ENCODE results near the gene SLC39A7. TPM values are rescaled to one million over a fixed set of nuclear protein-coding genes. Genes with fewer than 3 reads are reported as not detected.

Gene SLC39A7
- total and polyA plus RNA-seq, 8 donors = 41.6 to 111 (median 64.5) TPM

- Histone ChIP-seq H3K4me1 (peaks cover 0 to 5% (median 5%) of the 10 kb centered on the region in 3 donors), H3K27ac (no peak overlapping the region), H3K27me3 (no peaks in the 10 kb centered on the region), H3K9me3 (no peaks in the 10 kb centered on the region), H3K4me3 (peak overlapping the region; percentile 23 to 55 (median 26)), H3K36me3 (peaks cover 0 to 10% (median 0%) of the 10 kb centered on the region in 3 donors)
- ATAC-seq = peak; percentile 30 to 64 (median 42)
- peak in 5 of 6 donors; percentile 26 to 80 (median 48) for DNase-seq
- 0 to 1% methylated on average over 40 to 43 of the region's 43 CpGs for WGBS, 2 donors
- no peak for FAIRE-seq
- intact Hi-C loops (cut with DNase I) = no loop called here
- no peak for TF ChIP-seq CTCF (IDR thresholded peaks at IDR 0.05)
Measured at GRCh38 chr6:33213166-33213988, 12.7 kb downstream of the SLC39A7 start.

DNA sequence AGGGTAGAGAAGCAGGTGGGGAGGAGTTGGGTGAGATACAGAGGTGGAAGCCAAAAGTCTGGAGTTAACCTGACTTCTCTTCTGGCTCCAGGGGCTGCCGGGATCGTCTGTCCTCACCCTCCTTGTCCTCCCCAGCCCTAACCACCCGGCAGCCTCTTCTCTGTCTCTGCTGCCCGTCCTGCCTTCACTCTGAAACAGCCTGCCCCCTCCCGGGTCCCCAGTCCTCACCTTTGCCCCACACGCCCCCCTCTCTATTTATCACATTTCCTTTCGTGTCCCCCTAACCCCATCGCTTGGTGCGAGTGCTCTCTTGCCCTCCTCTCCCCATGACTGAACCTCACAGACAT, 13.3 kb downstream of the SLC39A7 start:
- 29 to 30% methylated on average over 8 to 9 of the region's 9 CpGs for WGBS, 2 donors
- Histone ChIP-seq H3K36me3 (peaks cover 0 to 10% (median 0%) of the 10 kb centered on the region in 3 donors), H3K27me3 (no peaks in the 10 kb centered on the region), H3K4me3 (peak overlapping the region in 1 of 4 donors; percentile 26), H3K27ac (no peak overlapping the region), H3K4me1 (peaks cover 0 to 5% (median 5%) of the 10 kb centered on the region in 3 donors), H3K9me3 (no peaks in the 10 kb centered on the region)
- ATAC-seq (peak in 2 of 4 donors; percentile 2 to 11), FAIRE-seq (no peak), DNase-seq (peak in 1 of 6 donors; percentile 23)
- TF ChIP-seq CTCF (IDR thresholded peaks at IDR 0.05) = no peak
- intact Hi-C loops (cut with DNase I) = no loop called here

DNA sequence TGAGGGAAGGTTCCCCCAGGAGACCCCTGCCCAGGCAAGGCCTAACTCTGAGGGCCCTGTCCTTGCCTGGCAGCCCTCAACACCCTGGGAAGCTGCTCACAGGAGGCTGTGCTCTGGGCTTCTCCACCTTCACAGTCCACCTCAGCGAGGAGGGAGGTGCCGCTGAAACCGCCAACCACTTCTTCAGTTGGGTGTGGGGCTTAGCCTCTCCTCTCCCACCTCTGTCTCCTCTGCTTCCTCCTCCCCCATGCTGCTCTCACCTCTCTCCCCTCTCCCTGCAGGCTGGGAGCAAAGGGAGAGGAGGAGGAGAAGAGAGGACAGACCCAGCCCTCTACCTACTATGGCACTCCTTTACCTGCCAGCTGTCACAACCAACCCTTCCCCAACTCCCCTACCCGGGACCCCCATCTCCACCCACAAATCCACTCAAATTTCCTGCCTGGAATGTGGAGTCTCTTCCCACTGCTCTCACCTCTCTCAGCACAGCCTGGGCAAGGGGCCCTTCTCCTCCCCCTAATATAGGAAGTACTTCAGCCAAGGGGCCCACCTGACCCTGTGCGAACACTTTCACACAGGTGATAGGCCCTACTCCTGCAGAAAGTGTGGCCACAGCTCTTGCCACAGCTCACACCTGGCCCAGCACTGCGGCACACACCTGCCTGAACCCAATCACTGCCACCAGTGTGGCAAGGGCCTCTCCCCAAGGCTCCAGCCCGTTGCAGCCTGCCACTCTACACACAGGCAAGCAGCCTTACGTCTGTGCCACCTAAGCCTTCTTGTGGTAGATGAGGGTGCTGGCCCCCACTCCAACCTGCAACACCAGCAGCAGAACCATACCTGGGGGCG, 14.8 kb downstream of the SLC39A7 start:
- 74 to 80% methylated on average over 9 of the region's 9 CpGs for WGBS, 2 donors
- Histone ChIP-seq H3K4me3 (no peak overlapping the region), H3K36me3 (peaks cover 0 to 2% (median 0%) of the 10 kb centered on the region in 3 donors), H3K9me3 (no peaks in the 10 kb centered on the region), H3K4me1 (peaks cover 0 to 5% (median 5%) of the 10 kb centered on the region in 3 donors), H3K27me3 (no peaks in the 10 kb centered on the region), H3K27ac (no peak overlapping the region)
- TF ChIP-seq CTCF (IDR thresholded peaks at IDR 0.05) = no peak
- DNase-seq (peak in 1 of 6 donors; percentile 46), FAIRE-seq (no peak), ATAC-seq (no peak)
- intact Hi-C loops (cut with DNase I) = no loop called here

- no peaks in the 10 kb centered on the region for H3K9me3 ChIP-seq
- no peaks in the 10 kb centered on the region for H3K36me3 ChIP-seq
- ATAC-seq (no peak), FAIRE-seq (no peak), DNase-seq (no peak)
- intact Hi-C loops (cut with DNase I) = no loop called here
- H3K4me1 ChIP-seq = peaks cover 0 to 5% (median 5%) of the 10 kb centered on the region in 3 donors
- no peak overlapping the region for H3K27ac ChIP-seq
- no peaks in the 10 kb centered on the region for H3K27me3 ChIP-seq
- WGBS, 2 donors = 87 to 89% methylated on average over 4 of the region's 4 CpGs
- TF ChIP-seq CTCF (IDR thresholded peaks at IDR 0.05) = no peak
- no peak overlapping the region for H3K4me3 ChIP-seq
Measured at GRCh38 chr6:33216117-33216649, 15.5 kb downstream of the SLC39A7 start.
